Aorta (tissue), 5 donors: ENCODE data around the gene LDB1. TPM values are rescaled to one million over a fixed set of nuclear protein-coding genes. Genes with fewer than 3 reads are reported as not detected.

Experiments used
- ATAC-seq: fragments of 200-7000 bp; cut with Tn5 transposase; one replicate; pipeline ENCODE4 v1.9.1; 2022; ENCODE audit warnings: moderate library complexity; ENCODE audit not compliant: low FRiP score
- DNase-seq, 2 donors: peaks; one replicate each; pipeline ENCODE4 v3.0.0-alpha.2; 2020
- H3K27ac ChIP-seq, 2 donors: one replicate each; pipeline ENCODE4 v1.5.1; 2013; ENCODE audit warnings: low read length in 2 of 2, mild to moderate bottlenecking in 2 of 2, moderate library complexity in 2 of 2, control low read depth in 1 of 2, inconsistent platforms in 1 of 2, low read depth in 1 of 2
- H3K27me3 ChIP-seq, 2 donors: one replicate each; pipeline ENCODE4 v1.6.1; 2013; ENCODE audit warnings: control low read depth in 1 of 2, low read length in 1 of 2, mild to moderate bottlenecking in 1 of 2, moderate library complexity in 1 of 2; ENCODE audit not compliant: insufficient read depth in 2 of 2, control insufficient read depth in 1 of 2
- H3K36me3 ChIP-seq, 2 donors: one replicate each; pipeline ENCODE4 v1.6.1; 2013; ENCODE audit warnings: control low read depth in 1 of 2, low read length in 1 of 2, mild to moderate bottlenecking in 1 of 2; ENCODE audit not compliant: insufficient read depth in 2 of 2, control insufficient read depth in 1 of 2
- H3K4me1 ChIP-seq, 2 donors: one replicate each; pipeline ENCODE4 v1.6.1; 2013; ENCODE audit warnings: low read length in 2 of 2, control low read depth in 1 of 2, mild to moderate bottlenecking in 1 of 2, moderate library complexity in 1 of 2; ENCODE audit not compliant: insufficient read depth in 2 of 2, control insufficient read depth in 1 of 2
- H3K4me3 ChIP-seq, 2 donors: one replicate each; pipeline ENCODE4 v1.5.1; 2013; ENCODE audit warnings: low read length in 2 of 2, control low read depth in 1 of 2, mild to moderate bottlenecking in 1 of 2
- H3K9me3 ChIP-seq: one replicate; pipeline ENCODE4 v1.6.1; 2013; ENCODE audit warnings: mild to moderate bottlenecking, low read length; ENCODE audit not compliant: control insufficient read depth
- WGBS, 2 donors: extraction: QIAGEN DNeasy Blood & Tissue Kit; methylation state at CpG; one replicate each; pipeline ENCODE4 v1.1.7; 2013; 5-methylcytosine and 5-hydroxymethylcytosine counted together
- intact Hi-C, 2 donors: fragments of 100-400 bp; cut with DNase I; formaldehyde crosslinking; loops; one replicate each; pipeline versions ENCODE4 v1.14.2 to v1.15.0; 2022
- long read RNA-seq, 2 donors: library from polyadenylated mRNA; unstranded; transcript quantifications; one replicate each; pipeline ENCODE4 v2.0.0, GENCODE V29; 2020 to 2021
- polyA plus RNA-seq, 2 donors: library from polyadenylated mRNA; stranded (reverse); fragments of 200-250 nt; gene quantifications; one replicate each; pipeline ENCODE4 v1.2.3, GENCODE V29; 2013
- total RNA-seq, 2 donors: library from RNA; stranded (reverse); fragmentation: NEBNext Ultra II Directional; extraction: Animal tissue kit (Norgen Biotek cat#: 25700); gene quantifications; one replicate each; pipeline ENCODE4 v1.2.1, GENCODE V29; 2021
- donor health status: healthy with polysubstance abuse.
- donor health status: Bipolar disorder and iron deficiency.
- donor health status: DM: no; HTN: no; CAD: no.
- donor health status: DM: no; HTN: no; CAD: no.
- donor health status: DM: yes; HTN: yes; CAD: no.

LDB1 gene
- 10 to 100 TPM; 43.0 to 67.3 TPM for total RNA-seq
- 10 to 100 TPM; 16.2 to 42.8 TPM for polyA plus RNA-seq
- long read RNA-seq, donor 1, partial matches to known transcripts, result 37 of 48 reads
- long read RNA-seq, donor 1, other reads (novel, unspliced or antisense), result 10 of 48 reads
- long read RNA-seq, donor 2, partial matches to known transcripts, result 16 of 24 reads
- long read RNA-seq, donor 2, other reads (novel, unspliced or antisense), result 5 of 24 reads

GRCh38 chr10:102120142-102120990 lies at the start of gene LDB1:
TSS of gene LDB1 (minus strand) at chr10:102120368. CDS start at chr10:102120110, 258 bp downstream.
- 0 to 1% methylated on average over 86 to 104 of the region's 104 CpGs for WGBS, 2 donors
- ATAC-seq (peak; percentile 76), DNase-seq (peak; percentile 88 to 92)
- Histone ChIP-seq H3K27me3 (no peaks in the 10 kb centered on the region), H3K9me3 (no peaks in the 10 kb centered on the region), H3K4me3 (peak within 1 kb of the TSS; percentile 44 to 85), H3K36me3 (no peaks in the 10 kb centered on the region), H3K4me1 (no peaks in the 10 kb centered on the region), H3K27ac (peak within 1 kb of the TSS; percentile 93 to 95)
- intact Hi-C loops, result no loop called here

GRCh38 chr10:102167861-102168260 lies 47.7 kb upstream of the LDB1 start:
- Histone ChIP-seq H3K27me3 (no peaks in the 10 kb centered on the region), H3K9me3 (no peaks in the 10 kb centered on the region), H3K4me1 (no peaks in the 10 kb centered on the region), H3K27ac (no peak overlapping the region), H3K36me3 (peaks cover 0 to 3% of the 10 kb centered on the region in 2 donors), H3K4me3 (no peak overlapping the region)
- intact Hi-C loops, result loop anchor here in 1 of 2 donors (5.0 to 10.0 kb wide), 2 partner anchors 59 to 187 kb away; partner anchors contain the start of gene ELOVL3
- no peak for ATAC-seq
- DNase-seq, result no peak
- 45 to 57% methylated on average over 1 of the region's 1 CpG for WGBS, 2 donors

- ATAC-seq (no peak), DNase-seq (no peak)
- Histone ChIP-seq H3K9me3 (no peaks in the 10 kb centered on the region), H3K4me1 (no peaks in the 10 kb centered on the region), H3K27me3 (no peaks in the 10 kb centered on the region), H3K36me3 (peaks cover 3 to 17% of the 10 kb centered on the region in 2 donors), H3K4me3 (no peak overlapping the region), H3K27ac (no peak overlapping the region)
- intact Hi-C loops, result loop anchor here in 1 of 2 donors (10.0 kb wide), 1 partner anchor 191 kb away; no protein-coding TSS in a partner anchor
- WGBS, 2 donors, result 66 to 70% methylated on average over 4 of the region's 4 CpGs
These were observed 43.3 kb upstream of the LDB1 start for GRCh38 chr10:102163342-102163989.

- Histone ChIP-seq H3K4me3 (no peak overlapping the region), H3K4me1 (no peaks in the 10 kb centered on the region), H3K27me3 (no peaks in the 10 kb centered on the region), H3K27ac (no peak overlapping the region), H3K9me3 (no peaks in the 10 kb centered on the region), H3K36me3 (peaks cover 6 to 20% of the 10 kb centered on the region in 2 donors)
- intact Hi-C loops, result loop anchor here in 1 of 2 donors (10.0 kb wide), 2 partner anchors 195 to 235 kb away; partner anchors contain the start of gene NFKB2
- ATAC-seq, result no peak
- WGBS, 2 donors, result 94 to 95% methylated on average over 4 of the region's 4 CpGs
- peak in 1 of 2 donors; percentile 26 for DNase-seq
These were observed 39.7 kb upstream of the LDB1 start for GRCh38 chr10:102159831-102160230.

GRCh38 chr10:102159051-102159597 lies 39.0 kb upstream of the LDB1 start:
- intact Hi-C loops, result loop anchor here in 1 of 2 donors (10.0 kb wide), 1 partner anchor 236 kb away; the partner anchor contains the start of gene NFKB2
- WGBS, 2 donors, result 77 to 80% methylated on average over 4 to 5 of the region's 5 CpGs
- Histone ChIP-seq H3K4me1 (no peaks in the 10 kb centered on the region), H3K36me3 (peaks cover 6 to 20% of the 10 kb centered on the region in 2 donors), H3K9me3 (no peaks in the 10 kb centered on the region), H3K27ac (no peak overlapping the region), H3K4me3 (no peak overlapping the region), H3K27me3 (no peaks in the 10 kb centered on the region)
- DNase-seq (peak in 1 of 2 donors; percentile 11), ATAC-seq (no peak)

GRCh38 chr10:102157224-102157623 lies 37.1 kb upstream of the LDB1 start:
- H3K9me3 ChIP-seq, result no peaks in the 10 kb centered on the region
- no peak overlapping the region for H3K27ac ChIP-seq
- 74 to 76% methylated on average over 3 of the region's 3 CpGs for WGBS, 2 donors
- H3K4me1 ChIP-seq, result no peaks in the 10 kb centered on the region
- no peak overlapping the region for H3K4me3 ChIP-seq
- H3K27me3 ChIP-seq, result no peaks in the 10 kb centered on the region
- intact Hi-C loops, result loop anchor here in 1 of 2 donors (10.0 kb wide), 1 partner anchor 238 kb away; the partner anchor contains the start of gene NFKB2
- peaks cover 3 to 20% of the 10 kb centered on the region in 2 donors for H3K36me3 ChIP-seq
- ATAC-seq (no peak), DNase-seq (peak in 1 of 2 donors; percentile 16)

- Histone ChIP-seq H3K9me3 (no peaks in the 10 kb centered on the region), H3K4me3 (no peak overlapping the region), H3K27me3 (no peaks in the 10 kb centered on the region), H3K36me3 (peaks cover 3 to 9% of the 10 kb centered on the region in 2 donors), H3K4me1 (no peaks in the 10 kb centered on the region), H3K27ac (no peak overlapping the region)
- intact Hi-C loops, result loop anchor here in 1 of 2 donors (10.0 kb wide), 1 partner anchor 240 kb away; the partner anchor contains the start of gene NFKB2
- WGBS, 2 donors, result 94 to 95% methylated on average over 11 of the region's 11 CpGs
- ATAC-seq (no peak), DNase-seq (peak in 1 of 2 donors; percentile 37)
These were observed 34.4 kb upstream of the LDB1 start for GRCh38 chr10:102154466-102155116.
